Left ventricle myocardium inferior (tissue), 1 donor: ENCODE data around the gene PTPRT. TPM values are rescaled to one million over a fixed set of nuclear protein-coding genes. Genes with fewer than 3 reads are reported as not detected.

ENCODE experiments used
- DNase-seq: peaks from one replicate; pipeline ENCODE4 v3.0.0-alpha.2; 2020
- H3K27ac ChIP-seq: fragments of 200-600 bp; replicated peaks from 2 replicates; pipeline ENCODE4 v1.8.0; 2021
- H3K27me3 ChIP-seq: fragments of 200-600 bp; 2 replicates; pipeline ENCODE4 v1.8.0; 2021; ENCODE audit warnings: low read depth
- H3K36me3 ChIP-seq: fragments of 200-600 bp; 2 replicates; pipeline ENCODE4 v1.8.0; 2021
- H3K4me1 ChIP-seq: fragments of 200-600 bp; 2 replicates; pipeline ENCODE4 v1.8.0; 2021
- H3K4me3 ChIP-seq: fragments of 200-600 bp; 2 replicates; pipeline ENCODE4 v1.8.0; 2021; ENCODE audit warnings: mild to moderate bottlenecking, moderate library complexity
- H3K9me3 ChIP-seq: fragments of 200-600 bp; replicated peaks from 2 replicates; pipeline ENCODE4 v1.8.0; 2021
- intact Hi-C: fragments of 100-400 bp; cut with micrococcal nuclease; formaldehyde crosslinking; loops from one replicate; pipeline ENCODE4 v1.11.0; 2022
- total RNA-seq: library from RNA; stranded (reverse); fragmentation: NEBNext Ultra II Directional; extraction: Animal tissue kit (Norgen Biotek cat#: 25700); gene quantifications from one replicate; pipeline ENCODE4 v1.2.1, GENCODE V29; 2021
- TF ChIP-seq, protein P1 (sequence below): fragments of 200-600 bp; IDR thresholded peaks from 2 replicates; pipeline ENCODE4 v1.8.0; 2021; ENCODE audit warnings: antibody characterized with exemption, mild to moderate bottlenecking, borderline replicate concordance
- donor health status: DM: no; HTN: yes; CAD: no; lungs with severe emphysema.

The PTPRT gene
- total RNA-seq, 1 donor from 2014 or later = 0.08 TPM

DNA sequence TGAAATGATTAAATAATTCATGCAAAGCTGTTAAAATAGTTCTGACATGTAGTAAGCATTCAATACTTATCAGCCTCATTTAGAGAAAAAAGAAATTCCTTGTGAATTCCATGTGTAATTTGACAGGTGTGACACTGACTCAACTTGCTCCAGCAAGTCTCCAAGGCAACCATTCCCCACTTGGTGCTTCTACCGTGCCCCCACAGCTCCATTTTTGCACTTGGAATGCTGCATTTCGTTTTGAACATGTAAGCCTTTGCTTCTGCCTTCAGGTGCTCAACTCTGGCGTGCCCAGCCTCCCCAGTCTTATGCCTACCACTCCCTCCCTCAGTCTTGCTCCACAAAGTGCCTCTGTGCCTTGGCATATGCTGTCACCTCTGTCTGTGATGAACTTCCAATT, 810.9 kb downstream of the PTPRT start:
- H3K36me3 ChIP-seq = no peaks in the 10 kb centered on the region
- DNase-seq = no peak
- H3K4me1 ChIP-seq = no peaks in the 10 kb centered on the region
- H3K9me3 ChIP-seq = no peaks in the 10 kb centered on the region
- TF ChIP-seq, protein P1, sequence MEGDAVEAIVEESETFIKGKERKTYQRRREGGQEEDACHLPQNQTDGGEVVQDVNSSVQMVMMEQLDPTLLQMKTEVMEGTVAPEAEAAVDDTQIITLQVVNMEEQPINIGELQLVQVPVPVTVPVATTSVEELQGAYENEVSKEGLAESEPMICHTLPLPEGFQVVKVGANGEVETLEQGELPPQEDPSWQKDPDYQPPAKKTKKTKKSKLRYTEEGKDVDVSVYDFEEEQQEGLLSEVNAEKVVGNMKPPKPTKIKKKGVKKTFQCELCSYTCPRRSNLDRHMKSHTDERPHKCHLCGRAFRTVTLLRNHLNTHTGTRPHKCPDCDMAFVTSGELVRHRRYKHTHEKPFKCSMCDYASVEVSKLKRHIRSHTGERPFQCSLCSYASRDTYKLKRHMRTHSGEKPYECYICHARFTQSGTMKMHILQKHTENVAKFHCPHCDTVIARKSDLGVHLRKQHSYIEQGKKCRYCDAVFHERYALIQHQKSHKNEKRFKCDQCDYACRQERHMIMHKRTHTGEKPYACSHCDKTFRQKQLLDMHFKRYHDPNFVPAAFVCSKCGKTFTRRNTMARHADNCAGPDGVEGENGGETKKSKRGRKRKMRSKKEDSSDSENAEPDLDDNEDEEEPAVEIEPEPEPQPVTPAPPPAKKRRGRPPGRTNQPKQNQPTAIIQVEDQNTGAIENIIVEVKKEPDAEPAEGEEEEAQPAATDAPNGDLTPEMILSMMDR = no peak
- peaks cover 23% of the 10 kb centered on the region for H3K27me3 ChIP-seq
- intact Hi-C loops = no loop called here
- H3K27ac ChIP-seq = no peak overlapping the region
- no peak overlapping the region for H3K4me3 ChIP-seq

DNA sequence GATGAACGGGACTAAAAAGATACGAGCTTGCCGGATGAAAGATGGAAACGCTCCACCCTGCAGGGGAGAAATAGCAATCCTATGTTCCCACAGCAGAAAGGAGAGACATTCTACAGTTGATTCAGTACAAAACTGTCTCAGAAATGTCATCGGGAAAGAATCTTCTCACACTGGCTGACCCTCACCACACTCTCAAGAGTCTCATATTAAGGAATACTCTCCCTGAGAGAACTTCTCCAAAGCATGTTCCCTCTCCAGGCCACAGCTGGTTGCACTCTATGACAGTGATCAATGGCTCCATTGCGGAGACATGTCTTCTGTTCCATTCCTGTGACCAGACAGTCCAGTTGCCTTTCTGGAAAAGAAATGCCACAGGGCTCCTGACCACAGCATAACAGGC, 813.6 kb downstream of the PTPRT start:
- peaks cover 23% of the 10 kb centered on the region for H3K27me3 ChIP-seq
- no peaks in the 10 kb centered on the region for H3K9me3 ChIP-seq
- intact Hi-C loops = no loop called here
- TF ChIP-seq, protein P1 = no peak
- no peak overlapping the region for H3K27ac ChIP-seq
- H3K4me1 ChIP-seq = no peaks in the 10 kb centered on the region
- no peaks in the 10 kb centered on the region for H3K36me3 ChIP-seq
- no peak for DNase-seq
- H3K4me3 ChIP-seq = no peak overlapping the region

DNA sequence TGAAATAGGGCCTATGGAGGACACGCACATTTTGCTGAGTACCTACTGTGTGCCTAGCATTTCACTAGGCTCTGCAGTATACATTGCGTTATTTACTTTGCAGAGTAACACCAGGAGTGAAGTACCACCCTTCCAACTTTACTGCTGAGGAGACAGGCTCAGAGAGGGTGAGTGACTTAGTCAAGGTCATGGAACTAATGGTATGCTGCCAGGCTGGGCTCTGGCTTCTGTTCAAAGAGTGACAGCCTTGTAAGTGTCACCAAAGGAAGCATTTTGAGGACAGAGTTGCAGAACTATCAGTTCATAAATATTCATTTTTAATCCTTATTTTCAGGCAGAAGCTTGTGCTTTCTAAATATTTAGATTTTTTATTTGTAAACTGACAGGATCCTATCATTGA, 816.7 kb downstream of the PTPRT start:
- Histone ChIP-seq H3K36me3 (no peaks in the 10 kb centered on the region), H3K27me3 (peaks cover 22% of the 10 kb centered on the region), H3K4me3 (no peak overlapping the region), H3K4me1 (no peaks in the 10 kb centered on the region), H3K9me3 (no peaks in the 10 kb centered on the region), H3K27ac (no peak overlapping the region)
- intact Hi-C loops = no loop called here
- TF ChIP-seq, protein P1 = no peak
- no peak for DNase-seq

DNA sequence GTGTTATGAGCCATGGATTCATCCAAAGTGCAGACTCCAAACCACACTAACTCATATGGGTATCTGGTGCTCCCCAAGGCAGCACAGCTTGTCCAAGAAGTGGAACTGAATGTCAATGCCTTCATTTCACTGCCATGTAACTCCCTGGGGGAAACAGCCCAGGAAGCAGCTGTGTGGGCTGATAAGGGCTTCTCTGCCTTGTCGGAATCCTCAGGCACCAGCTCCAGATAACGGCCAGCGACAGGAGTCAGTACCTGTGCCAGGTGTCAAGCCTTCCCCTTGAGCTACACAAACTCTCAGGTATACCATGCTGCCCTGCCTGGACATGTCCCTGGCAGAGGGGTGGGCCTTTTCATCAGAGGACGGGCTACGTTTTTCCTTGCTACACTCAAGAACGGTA, 819.6 kb downstream of the PTPRT start:
- H3K4me1 ChIP-seq = no peaks in the 10 kb centered on the region
- no peak for DNase-seq
- TF ChIP-seq, protein P1 = no peak

DNA sequence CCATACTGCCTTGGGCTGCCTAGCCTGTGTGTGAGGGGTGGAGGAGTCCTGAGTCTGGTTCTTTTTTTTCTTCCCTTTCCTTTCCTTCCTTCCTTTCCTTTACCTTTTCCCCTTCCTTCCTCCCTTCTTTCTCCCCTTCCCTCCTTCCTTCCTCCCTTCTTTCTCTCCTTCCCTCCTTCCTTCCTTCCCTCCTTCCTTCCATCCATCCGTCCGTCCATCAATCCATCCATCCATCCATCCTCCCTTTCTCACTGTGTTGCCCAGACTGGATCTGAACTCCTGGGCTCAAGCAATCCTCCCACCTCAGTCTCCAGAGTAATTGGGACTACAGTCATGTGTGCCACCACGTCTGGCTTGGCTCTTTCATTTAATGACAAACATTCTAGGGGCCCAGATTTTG, 820.8 kb downstream of the PTPRT start:
- intact Hi-C loops = no loop called here
- H3K4me1 ChIP-seq = no peaks in the 10 kb centered on the region
- no peak overlapping the region for H3K27ac ChIP-seq
- peaks cover 25% of the 10 kb centered on the region for H3K27me3 ChIP-seq
- H3K36me3 ChIP-seq = no peaks in the 10 kb centered on the region
- no peak overlapping the region for H3K4me3 ChIP-seq
- TF ChIP-seq, protein P1 = no peak
- DNase-seq = no peak
- no peaks in the 10 kb centered on the region for H3K9me3 ChIP-seq

More for the DNA sequence above, 819.6 kb downstream of the PTPRT start:
- H3K27me3 ChIP-seq = peaks cover 25% of the 10 kb centered on the region
- no peak overlapping the region for H3K27ac ChIP-seq
- H3K4me3 ChIP-seq = no peak overlapping the region
- intact Hi-C loops = no loop called here
- no peaks in the 10 kb centered on the region for H3K9me3 ChIP-seq
- no peaks in the 10 kb centered on the region for H3K36me3 ChIP-seq

DNA sequence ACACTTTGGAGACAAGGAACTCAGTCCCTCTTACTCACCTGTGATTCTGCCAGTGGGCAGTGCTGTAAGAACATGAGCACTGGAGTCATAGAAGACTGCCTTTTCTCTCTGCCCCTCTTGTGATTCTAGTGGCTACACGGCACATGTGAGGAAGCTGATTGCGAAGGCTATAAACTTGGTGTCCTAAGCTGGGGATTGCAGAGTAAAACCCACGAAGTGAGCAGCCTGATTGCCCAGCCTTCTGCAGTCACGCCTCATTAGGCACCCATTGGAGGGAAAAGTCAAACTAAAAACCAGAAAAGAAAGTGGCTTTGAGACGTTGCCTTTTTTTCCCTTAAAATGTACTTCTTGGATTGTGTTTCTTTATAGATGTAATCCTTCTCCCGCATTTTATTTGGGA, 823.1 kb downstream of the PTPRT start:
- no peak overlapping the region for H3K27ac ChIP-seq
- TF ChIP-seq, protein P1 = no peak
- DNase-seq = no peak
- no peaks in the 10 kb centered on the region for H3K36me3 ChIP-seq
- no peak overlapping the region for H3K4me3 ChIP-seq
- no peaks in the 10 kb centered on the region for H3K4me1 ChIP-seq
- intact Hi-C loops = no loop called here
- no peaks in the 10 kb centered on the region for H3K9me3 ChIP-seq
- peaks cover 25% of the 10 kb centered on the region for H3K27me3 ChIP-seq
